Epithelial cell of esophagus (primary cell): ENCODE data around the gene BCORL1.

Experiments
- DNase-seq: peaks from one replicate; pipeline ENCODE4 v3.0.0; 2010; ENCODE audit warnings: low read depth
- H3K4me3 ChIP-seq: 2 replicates; pipeline ENCODE4 v1.5.1; 2011; ENCODE audit warnings: mild to moderate bottlenecking, low read length, control low read depth
- TF ChIP-seq, protein P1 (sequence below): IDR thresholded peaks from 2 replicates; pipeline ENCODE4 v1.5.1; 2011; ENCODE audit warnings: low read depth, mild to moderate bottlenecking, low read length, control low read depth, inconsistent platforms; ENCODE audit not compliant: insufficient read depth; ENCODE audit errors: missing control alignments

BCORL1 gene

GRCh38 chrX:130060122-130061069 is 78.0 kb downstream of the BCORL1 start:
- DNase-seq = peak; percentile 59
- TF ChIP-seq, protein P1, sequence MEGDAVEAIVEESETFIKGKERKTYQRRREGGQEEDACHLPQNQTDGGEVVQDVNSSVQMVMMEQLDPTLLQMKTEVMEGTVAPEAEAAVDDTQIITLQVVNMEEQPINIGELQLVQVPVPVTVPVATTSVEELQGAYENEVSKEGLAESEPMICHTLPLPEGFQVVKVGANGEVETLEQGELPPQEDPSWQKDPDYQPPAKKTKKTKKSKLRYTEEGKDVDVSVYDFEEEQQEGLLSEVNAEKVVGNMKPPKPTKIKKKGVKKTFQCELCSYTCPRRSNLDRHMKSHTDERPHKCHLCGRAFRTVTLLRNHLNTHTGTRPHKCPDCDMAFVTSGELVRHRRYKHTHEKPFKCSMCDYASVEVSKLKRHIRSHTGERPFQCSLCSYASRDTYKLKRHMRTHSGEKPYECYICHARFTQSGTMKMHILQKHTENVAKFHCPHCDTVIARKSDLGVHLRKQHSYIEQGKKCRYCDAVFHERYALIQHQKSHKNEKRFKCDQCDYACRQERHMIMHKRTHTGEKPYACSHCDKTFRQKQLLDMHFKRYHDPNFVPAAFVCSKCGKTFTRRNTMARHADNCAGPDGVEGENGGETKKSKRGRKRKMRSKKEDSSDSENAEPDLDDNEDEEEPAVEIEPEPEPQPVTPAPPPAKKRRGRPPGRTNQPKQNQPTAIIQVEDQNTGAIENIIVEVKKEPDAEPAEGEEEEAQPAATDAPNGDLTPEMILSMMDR = peak; percentile 49

GRCh38 chrX:130066975-130067615 is 84.7 kb downstream of the BCORL1 start:
- DNase-seq = no peak
- TF ChIP-seq, protein P1 = no peak
- H3K4me3 ChIP-seq = no peak overlapping the region

More at GRCh38 chrX:130060122-130061069, 78.0 kb downstream of the BCORL1 start:
- peak overlapping the region; percentile 44 for H3K4me3 ChIP-seq

GRCh38 chrX:130071611-130072344 is 89.3 kb downstream of the BCORL1 start:
- DNase-seq = no peak
- H3K4me3 ChIP-seq = no peak overlapping the region
- TF ChIP-seq, protein P1 = no peak

- TF ChIP-seq, protein P1 = no peak
- no peak for DNase-seq
- no peak overlapping the region for H3K4me3 ChIP-seq
Observed at GRCh38 chrX:130072345-130072740, 89.9 kb downstream of the BCORL1 start.

DNA sequence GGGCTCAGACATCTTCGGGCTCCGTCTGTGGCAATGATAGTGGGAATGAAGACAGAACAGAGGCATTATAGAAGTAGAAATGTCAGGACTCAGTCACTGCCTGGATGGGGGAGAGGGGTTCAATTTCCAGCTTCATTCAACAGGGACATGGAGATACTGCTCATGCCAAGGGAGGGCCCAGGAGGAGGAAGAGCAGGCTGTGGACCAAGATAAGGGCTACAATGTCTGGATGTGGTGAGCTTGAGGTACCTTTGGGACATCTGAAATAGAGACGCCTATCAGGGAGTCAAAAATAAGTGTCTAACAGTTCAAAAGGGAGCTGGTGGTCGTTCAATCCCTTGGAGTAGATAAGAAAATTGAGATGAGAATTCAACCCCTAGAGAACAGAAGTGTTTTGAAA is 93.3 kb downstream of the BCORL1 start:
- DNase-seq = no peak
- TF ChIP-seq, protein P1 = no peak
- H3K4me3 ChIP-seq = no peak overlapping the region

DNA sequence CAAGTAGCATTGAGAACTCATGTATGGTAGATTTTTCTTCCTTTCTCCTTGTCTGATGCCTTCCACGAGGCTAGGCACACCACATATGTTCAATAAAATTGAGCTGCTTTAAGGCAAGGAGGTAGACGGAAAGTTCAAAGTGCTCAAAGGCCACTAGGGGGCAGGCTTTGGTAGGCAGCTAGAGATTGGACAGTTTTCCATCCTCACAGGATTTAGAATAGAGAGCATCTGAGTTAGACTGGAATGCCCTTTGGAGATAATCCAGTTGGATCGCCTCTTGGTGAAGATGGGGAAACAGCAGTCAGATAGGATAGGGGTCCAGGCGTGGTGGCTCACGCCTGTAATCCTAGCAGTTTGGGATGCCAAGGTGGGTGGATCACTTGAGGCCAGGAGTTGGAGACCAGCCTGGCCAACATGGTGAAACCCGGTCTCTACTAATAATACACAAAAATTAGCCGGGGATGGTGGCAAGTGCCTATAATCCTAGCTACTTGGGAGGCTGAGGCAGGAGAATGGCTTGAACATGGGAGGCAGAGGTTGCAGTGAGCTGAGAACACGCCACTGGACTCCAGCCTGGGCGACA is 97.5 kb downstream of the BCORL1 start:
- TF ChIP-seq, protein P1 = peak; percentile 74
- DNase-seq = peak; percentile 67
- no peak overlapping the region for H3K4me3 ChIP-seq
